AG09319 (cell line): ENCODE measurements around the gene NAT8L.

Experiments used
- DNase-seq: peaks from one replicate; pipeline ENCODE4 v3.0.0-alpha.2; 2010; ENCODE audit warnings: low read depth; ENCODE audit errors: extremely low read depth
- CTCF ChIP-seq: IDR thresholded peaks from 2 replicates; pipeline ENCODE4 v1.5.1; 2011; ENCODE audit warnings: low read depth, mild to moderate bottlenecking, inconsistent platforms, low read length, moderate library complexity

The NAT8L gene

GRCh38 chr4:2043396-2044118 is 15.6 kb upstream of the NAT8L start:
- TF ChIP-seq CTCF, result no peak
- no peak for DNase-seq

GRCh38 chr4:2044119-2044485 is 15.0 kb upstream of the NAT8L start:
- TF ChIP-seq CTCF, result no peak
- DNase-seq, result no peak

GRCh38 chr4:2044542-2045517 is 14.3 kb upstream of the NAT8L start:
- no peak for TF ChIP-seq CTCF
- no peak for DNase-seq

- no peak for DNase-seq
- no peak for TF ChIP-seq CTCF
These were observed 13.6 kb upstream of the NAT8L start for GRCh38 chr4:2045518-2045951.

GRCh38 chr4:2046031-2046961 is 12.8 kb upstream of the NAT8L start:
- no peak for TF ChIP-seq CTCF

GRCh38 chr4:2047031-2047660 is 12.0 kb upstream of the NAT8L start:
- no peak for DNase-seq
- no peak for TF ChIP-seq CTCF

More at GRCh38 chr4:2046031-2046961, 12.8 kb upstream of the NAT8L start:
- no peak for DNase-seq
